ENCODE measurements around the gene CHCHD6.

Gene CHCHD6

GRCh38 chr3:126913524-126913923 is 209.5 kb downstream of the CHCHD6 start:
- peaks cover 32% of the 10 kb centered on the region for H3K36me3 Mint-ChIP-seq (ENCODE audit: low read depth)
- H3K9me3 Mint-ChIP-seq: no peaks in the 10 kb centered on the region
- peak; percentile 13 for ATAC-seq
- no peaks in the 10 kb centered on the region for H3K27me3 Mint-ChIP-seq
- peaks cover 49% of the 10 kb centered on the region for H3K4me1 Mint-ChIP-seq
- H3K27ac Mint-ChIP-seq: peak overlapping the region; percentile 31
- peak; percentile 33 for DNase-seq
- H3K4me3 Mint-ChIP-seq: no peak overlapping the region

GRCh38 chr3:126914226-126914625 is 210.2 kb downstream of the CHCHD6 start:
- Mint-ChIP-seq H3K27me3 (no peaks in the 10 kb centered on the region), H3K9me3 (no peaks in the 10 kb centered on the region), H3K36me3 (ENCODE audit: low read depth) (peaks cover 32% of the 10 kb centered on the region), H3K27ac (no peak overlapping the region), H3K4me3 (no peak overlapping the region), H3K4me1 (peaks cover 42% of the 10 kb centered on the region)
- ATAC-seq (no peak), DNase-seq (no peak)

- ATAC-seq: no peak
- Mint-ChIP-seq H3K4me1 (peaks cover 37% of the 10 kb centered on the region), H3K4me3 (no peak overlapping the region), H3K9me3 (no peaks in the 10 kb centered on the region), H3K27me3 (no peaks in the 10 kb centered on the region), H3K27ac (no peak overlapping the region), H3K36me3 (ENCODE audit: low read depth) (peaks cover 32% of the 10 kb centered on the region)
- DNase-seq: no peak
Observed at GRCh38 chr3:126915015-126915414, 211.0 kb downstream of the CHCHD6 start.

- no peak overlapping the region for H3K4me3 Mint-ChIP-seq
- peaks cover 22% of the 10 kb centered on the region for H3K4me1 Mint-ChIP-seq
- no peak overlapping the region for H3K27ac Mint-ChIP-seq
- no peak for DNase-seq
- H3K36me3 Mint-ChIP-seq (ENCODE audit: low read depth): peaks cover 32% of the 10 kb centered on the region
- no peaks in the 10 kb centered on the region for H3K27me3 Mint-ChIP-seq
- no peaks in the 10 kb centered on the region for H3K9me3 Mint-ChIP-seq
- ATAC-seq: no peak
Observed at GRCh38 chr3:126916546-126916945, 212.5 kb downstream of the CHCHD6 start.

GRCh38 chr3:126917232-126917804 is 213.3 kb downstream of the CHCHD6 start:
- Mint-ChIP-seq H3K27me3 (no peaks in the 10 kb centered on the region), H3K4me3 (no peak overlapping the region), H3K27ac (no peak overlapping the region), H3K9me3 (no peaks in the 10 kb centered on the region), H3K4me1 (peaks cover 14% of the 10 kb centered on the region), H3K36me3 (ENCODE audit: low read depth) (peaks cover 26% of the 10 kb centered on the region)
- no peak for ATAC-seq
- DNase-seq: no peak

- Mint-ChIP-seq H3K27ac (no peak overlapping the region), H3K4me1 (peaks cover 6% of the 10 kb centered on the region)
Observed at GRCh38 chr3:126918355-126918821, 214.3 kb downstream of the CHCHD6 start.

GRCh38 chr3:126921085-126921824 is 217.2 kb downstream of the CHCHD6 start:
- peaks cover 23% of the 10 kb centered on the region for H3K36me3 Mint-ChIP-seq (ENCODE audit: low read depth)
- ATAC-seq (no peak), DNase-seq (no peak)
- no peak overlapping the region for H3K4me3 Mint-ChIP-seq
- H3K4me1 Mint-ChIP-seq: no peaks in the 10 kb centered on the region
- no peaks in the 10 kb centered on the region for H3K27me3 Mint-ChIP-seq
- no peak overlapping the region for H3K27ac Mint-ChIP-seq
- no peaks in the 10 kb centered on the region for H3K9me3 Mint-ChIP-seq

More at GRCh38 chr3:126918355-126918821, 214.3 kb downstream of the CHCHD6 start:
- Mint-ChIP-seq H3K27me3 (no peaks in the 10 kb centered on the region), H3K4me3 (no peak overlapping the region), H3K36me3 (ENCODE audit: low read depth) (peaks cover 29% of the 10 kb centered on the region), H3K9me3 (no peaks in the 10 kb centered on the region)
- DNase-seq (no peak), ATAC-seq (no peak)

GRCh38 chr3:126922466-126922865 is 218.4 kb downstream of the CHCHD6 start:
- Mint-ChIP-seq H3K36me3 (ENCODE audit: low read depth) (peaks cover 19% of the 10 kb centered on the region), H3K27ac (no peak overlapping the region), H3K27me3 (no peaks in the 10 kb centered on the region), H3K4me1 (no peaks in the 10 kb centered on the region), H3K4me3 (no peak overlapping the region), H3K9me3 (no peaks in the 10 kb centered on the region)
- DNase-seq (no peak), ATAC-seq (no peak)

- Mint-ChIP-seq H3K4me1 (no peaks in the 10 kb centered on the region), H3K4me3 (no peak overlapping the region), H3K36me3 (ENCODE audit: low read depth) (peaks cover 18% of the 10 kb centered on the region), H3K27me3 (no peaks in the 10 kb centered on the region), H3K27ac (no peak overlapping the region), H3K9me3 (no peaks in the 10 kb centered on the region)
- DNase-seq: no peak
- ATAC-seq: peak; percentile 28
Observed at GRCh38 chr3:126923423-126923822, 219.4 kb downstream of the CHCHD6 start.

GRCh38 chr3:126923895-126924294 is 219.9 kb downstream of the CHCHD6 start:
- DNase-seq (no peak), ATAC-seq (no peak)
- H3K27me3 Mint-ChIP-seq: no peaks in the 10 kb centered on the region
- peaks cover 16% of the 10 kb centered on the region for H3K36me3 Mint-ChIP-seq (ENCODE audit: low read depth)
- H3K27ac Mint-ChIP-seq: no peak overlapping the region
- H3K9me3 Mint-ChIP-seq: no peaks in the 10 kb centered on the region
- no peaks in the 10 kb centered on the region for H3K4me1 Mint-ChIP-seq
- no peak overlapping the region for H3K4me3 Mint-ChIP-seq

- Mint-ChIP-seq H3K9me3 (no peaks in the 10 kb centered on the region), H3K4me3 (no peak overlapping the region), H3K27me3 (no peaks in the 10 kb centered on the region), H3K4me1 (no peaks in the 10 kb centered on the region), H3K36me3 (ENCODE audit: low read depth) (peaks cover 14% of the 10 kb centered on the region), H3K27ac (no peak overlapping the region)
- DNase-seq: no peak
- ATAC-seq: no peak
Observed at GRCh38 chr3:126924458-126924857, 220.4 kb downstream of the CHCHD6 start.

- Mint-ChIP-seq H3K4me3 (no peak overlapping the region), H3K36me3 (ENCODE audit: low read depth) (peaks cover 5% of the 10 kb centered on the region), H3K4me1 (no peaks in the 10 kb centered on the region), H3K27ac (no peak overlapping the region), H3K9me3 (no peaks in the 10 kb centered on the region), H3K27me3 (no peaks in the 10 kb centered on the region)
- no peak for ATAC-seq
- DNase-seq: no peak
Observed at GRCh38 chr3:126925411-126926171, 221.6 kb downstream of the CHCHD6 start.

- no peak overlapping the region for H3K27ac Mint-ChIP-seq
- no peaks in the 10 kb centered on the region for H3K27me3 Mint-ChIP-seq
- no peak for ATAC-seq
- no peaks in the 10 kb centered on the region for H3K9me3 Mint-ChIP-seq
- no peak for DNase-seq
- no peaks in the 10 kb centered on the region for H3K4me1 Mint-ChIP-seq
- H3K36me3 Mint-ChIP-seq (ENCODE audit: low read depth): peaks cover 3% of the 10 kb centered on the region
- H3K4me3 Mint-ChIP-seq: no peak overlapping the region
Observed at GRCh38 chr3:126926684-126927400, 222.8 kb downstream of the CHCHD6 start.

- no peaks in the 10 kb centered on the region for H3K9me3 Mint-ChIP-seq
- DNase-seq (no peak), ATAC-seq (no peak)
- H3K27ac Mint-ChIP-seq: no peak overlapping the region
- peaks cover 3% of the 10 kb centered on the region for H3K36me3 Mint-ChIP-seq (ENCODE audit: low read depth)
- no peak overlapping the region for H3K4me3 Mint-ChIP-seq
- no peaks in the 10 kb centered on the region for H3K4me1 Mint-ChIP-seq
- no peaks in the 10 kb centered on the region for H3K27me3 Mint-ChIP-seq
Observed at GRCh38 chr3:126927401-126927750, 223.3 kb downstream of the CHCHD6 start.

All from activated naive CD8-positive, alpha-beta T cell treated with anti-CD3 and anti-CD28 coated beads, Interleukin-2, amount 50 U/mL, for 24 hours (primary cell).